Measurements from ENCODE around the gene ITPKB.

DNA sequence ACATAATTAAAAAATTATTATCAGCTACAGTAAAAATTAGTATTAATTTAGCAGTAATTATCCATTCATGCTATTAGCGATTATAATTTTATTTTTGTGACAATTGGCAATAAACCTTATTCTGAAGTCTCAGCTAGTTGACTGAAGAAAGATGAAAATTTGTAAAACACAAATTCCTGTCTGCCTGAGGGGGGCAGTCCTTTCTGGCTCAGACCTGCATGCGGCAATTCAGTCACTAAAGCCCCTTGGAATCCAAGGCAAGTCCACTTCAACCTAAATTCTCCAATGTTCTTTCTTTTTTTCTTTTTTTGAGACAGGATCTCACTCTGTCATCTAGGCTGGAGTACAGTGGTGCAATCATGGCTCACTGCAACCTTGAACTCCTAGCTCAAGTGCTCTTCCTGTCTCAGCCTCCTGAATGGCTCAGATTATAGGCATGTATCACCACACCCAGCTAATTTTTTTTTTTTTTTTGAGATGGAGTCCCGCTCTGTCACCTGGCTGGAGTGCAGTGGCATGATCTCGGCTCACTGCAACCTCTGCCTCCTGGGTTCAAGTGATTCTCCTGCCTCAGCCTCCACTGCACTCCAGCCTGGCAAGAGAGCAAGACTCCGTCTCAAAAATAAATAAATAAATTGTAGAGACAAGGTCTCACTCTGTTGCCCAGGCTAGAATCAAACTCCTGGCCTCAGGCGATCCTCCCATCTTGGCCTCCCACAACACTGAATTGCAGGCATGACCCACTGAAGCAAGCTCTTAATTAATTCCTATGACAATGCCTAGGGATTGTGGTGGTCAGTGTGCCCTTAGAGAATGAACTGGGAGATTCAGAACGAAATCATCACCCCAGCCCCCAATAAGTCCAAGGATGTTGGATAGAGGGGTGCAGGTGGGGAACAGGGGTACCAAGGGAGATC lies 24.2 kb upstream of the ITPKB start:
- TF ChIP-seq, protein P1, sequence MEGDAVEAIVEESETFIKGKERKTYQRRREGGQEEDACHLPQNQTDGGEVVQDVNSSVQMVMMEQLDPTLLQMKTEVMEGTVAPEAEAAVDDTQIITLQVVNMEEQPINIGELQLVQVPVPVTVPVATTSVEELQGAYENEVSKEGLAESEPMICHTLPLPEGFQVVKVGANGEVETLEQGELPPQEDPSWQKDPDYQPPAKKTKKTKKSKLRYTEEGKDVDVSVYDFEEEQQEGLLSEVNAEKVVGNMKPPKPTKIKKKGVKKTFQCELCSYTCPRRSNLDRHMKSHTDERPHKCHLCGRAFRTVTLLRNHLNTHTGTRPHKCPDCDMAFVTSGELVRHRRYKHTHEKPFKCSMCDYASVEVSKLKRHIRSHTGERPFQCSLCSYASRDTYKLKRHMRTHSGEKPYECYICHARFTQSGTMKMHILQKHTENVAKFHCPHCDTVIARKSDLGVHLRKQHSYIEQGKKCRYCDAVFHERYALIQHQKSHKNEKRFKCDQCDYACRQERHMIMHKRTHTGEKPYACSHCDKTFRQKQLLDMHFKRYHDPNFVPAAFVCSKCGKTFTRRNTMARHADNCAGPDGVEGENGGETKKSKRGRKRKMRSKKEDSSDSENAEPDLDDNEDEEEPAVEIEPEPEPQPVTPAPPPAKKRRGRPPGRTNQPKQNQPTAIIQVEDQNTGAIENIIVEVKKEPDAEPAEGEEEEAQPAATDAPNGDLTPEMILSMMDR (IDR thresholded peaks at IDR 0.05; ENCODE audit: low read depth, low read length) = no peak
- TF ChIP-seq POLR2A (IDR thresholded peaks at IDR 0.05; ENCODE audit: extremely low read depth, insufficient read length) = no peak
- TF ChIP-seq MYC (IDR thresholded peaks at IDR 0.05; ENCODE audit: low read depth, low read length) = no peak
